ENCODE results near the gene DPH6. TPM values are rescaled to one million over a fixed set of nuclear protein-coding genes. Genes with fewer than 3 reads are reported as not detected.
A peak's percentile ranks its signal among the peaks of the same experiment; 100 is the strongest.
"Not testable (repeated sequence)": the region's sequence is repeated elsewhere in the genome, so short reads cannot be mapped to it uniquely, and the experiment has no call there.

DPH6 gene
- polyA plus RNA-seq, 1 experiment, result 9.9 TPM

DNA sequence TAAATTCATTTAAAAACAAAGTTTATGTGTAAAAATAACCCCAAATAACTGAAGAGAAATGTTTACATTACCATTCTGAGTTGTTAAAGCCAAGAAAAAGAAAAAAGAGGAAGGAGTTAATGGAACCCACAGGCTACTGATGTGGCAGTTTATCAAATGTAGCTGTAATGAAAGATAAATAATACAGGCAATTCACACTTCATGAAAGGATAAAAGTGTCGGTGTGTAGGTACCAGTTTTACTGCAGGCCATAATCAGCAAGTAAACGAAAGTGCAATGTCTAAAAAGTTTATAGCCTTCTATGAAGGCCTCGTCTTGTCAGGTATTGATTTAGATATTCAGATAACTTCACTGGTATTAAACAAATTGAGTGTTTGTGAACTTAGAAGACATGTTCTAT, 164.6 kb downstream of the DPH6 start:
- H3K4me3 ChIP-seq (ENCODE audit: low read depth, low read length), result no peak overlapping the region
- TF ChIP-seq, protein P1, sequence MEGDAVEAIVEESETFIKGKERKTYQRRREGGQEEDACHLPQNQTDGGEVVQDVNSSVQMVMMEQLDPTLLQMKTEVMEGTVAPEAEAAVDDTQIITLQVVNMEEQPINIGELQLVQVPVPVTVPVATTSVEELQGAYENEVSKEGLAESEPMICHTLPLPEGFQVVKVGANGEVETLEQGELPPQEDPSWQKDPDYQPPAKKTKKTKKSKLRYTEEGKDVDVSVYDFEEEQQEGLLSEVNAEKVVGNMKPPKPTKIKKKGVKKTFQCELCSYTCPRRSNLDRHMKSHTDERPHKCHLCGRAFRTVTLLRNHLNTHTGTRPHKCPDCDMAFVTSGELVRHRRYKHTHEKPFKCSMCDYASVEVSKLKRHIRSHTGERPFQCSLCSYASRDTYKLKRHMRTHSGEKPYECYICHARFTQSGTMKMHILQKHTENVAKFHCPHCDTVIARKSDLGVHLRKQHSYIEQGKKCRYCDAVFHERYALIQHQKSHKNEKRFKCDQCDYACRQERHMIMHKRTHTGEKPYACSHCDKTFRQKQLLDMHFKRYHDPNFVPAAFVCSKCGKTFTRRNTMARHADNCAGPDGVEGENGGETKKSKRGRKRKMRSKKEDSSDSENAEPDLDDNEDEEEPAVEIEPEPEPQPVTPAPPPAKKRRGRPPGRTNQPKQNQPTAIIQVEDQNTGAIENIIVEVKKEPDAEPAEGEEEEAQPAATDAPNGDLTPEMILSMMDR (IDR thresholded peaks at IDR 0.05; ENCODE audit: insufficient read depth, low read depth, low read length), result no peak
- ChIA-PET CTCF (no interaction called here), POLR2A (no interaction called here)
- no peaks in the 10 kb centered on the region for H3K36me3 ChIP-seq (ENCODE audit: control insufficient read depth, insufficient read depth, low read length)
- no peaks in the 10 kb centered on the region for H3K27me3 ChIP-seq (ENCODE audit: control insufficient read depth, insufficient read depth, low read length)
- no peak for DNase-seq (ENCODE audit: low read depth)

DNA sequence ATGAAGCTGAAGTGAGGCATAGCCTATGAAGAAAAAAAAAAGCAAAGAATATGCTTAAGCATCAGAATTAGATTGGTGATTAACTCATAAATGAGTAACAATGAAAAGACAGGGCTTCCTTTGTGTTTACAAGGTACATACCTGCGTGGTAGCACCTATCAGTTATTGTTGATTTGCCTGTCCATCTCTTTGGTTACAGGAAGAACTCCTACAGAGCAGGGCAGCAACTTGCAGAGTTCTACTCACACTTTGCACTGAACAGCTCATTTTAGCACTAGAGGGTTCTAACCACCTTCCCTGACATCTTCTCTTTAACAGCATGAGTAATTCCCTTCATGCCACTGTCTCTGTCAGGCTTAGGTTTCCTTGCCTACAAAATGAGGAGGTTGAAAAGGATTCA, 166.0 kb downstream of the DPH6 start:
- Histone ChIP-seq H3K36me3 (ENCODE audit: control insufficient read depth, insufficient read depth, low read length) (no peaks in the 10 kb centered on the region), H3K27me3 (ENCODE audit: control insufficient read depth, insufficient read depth, low read length) (no peaks in the 10 kb centered on the region), H3K4me3 (ENCODE audit: low read depth, low read length) (no peak overlapping the region)
- ChIA-PET CTCF (no interaction called here), POLR2A (no interaction called here)
- TF ChIP-seq, protein P1 (IDR thresholded peaks at IDR 0.05; ENCODE audit: insufficient read depth, low read depth, low read length), result no peak
- no peak for DNase-seq (ENCODE audit: low read depth)

DNA sequence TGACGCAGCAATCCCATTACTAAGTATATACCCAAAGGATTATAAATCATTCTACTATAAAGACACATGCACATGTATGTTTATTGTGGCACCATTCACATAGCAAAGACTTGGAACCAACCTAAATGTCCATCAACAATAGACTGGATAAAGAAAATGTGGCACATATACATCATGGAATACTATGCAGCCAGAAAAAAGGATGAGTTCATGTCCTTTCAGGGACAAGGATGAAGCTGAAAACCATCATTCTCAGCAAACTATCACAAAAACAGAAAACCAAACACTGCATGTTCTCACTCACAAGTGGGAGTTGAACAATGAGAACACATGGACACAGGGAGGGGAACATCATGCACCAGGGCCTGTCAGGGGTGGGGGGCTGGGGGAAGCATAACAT, 167.5 kb downstream of the DPH6 start:
- CTCF ChIA-PET; H3K4me3 ChIP-seq (ENCODE audit: low read depth, low read length); H3K36me3 ChIP-seq (ENCODE audit: control insufficient read depth, insufficient read depth, low read length); H3K27me3 ChIP-seq (ENCODE audit: control insufficient read depth, insufficient read depth, low read length); DNase-seq (ENCODE audit: low read depth); POLR2A ChIA-PET: not testable (repeated sequence)

DNA sequence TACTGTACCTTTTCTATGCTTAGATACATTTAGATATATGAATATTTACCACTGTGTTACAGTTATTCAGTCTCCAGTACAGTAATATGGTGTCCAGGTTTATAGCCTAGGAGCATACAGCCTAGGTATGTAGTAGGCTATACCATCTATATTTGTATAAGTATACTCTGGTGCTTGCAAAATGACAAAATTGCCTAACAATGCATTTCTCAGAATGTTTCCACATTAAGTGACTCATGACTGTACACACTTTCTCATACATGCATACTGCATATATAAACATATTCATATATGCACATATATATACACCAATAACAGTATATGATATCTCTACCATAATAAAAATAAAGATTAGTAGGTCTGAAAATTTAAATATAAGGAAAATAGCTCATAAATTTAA, 169.3 kb downstream of the DPH6 start:
- TF ChIP-seq, protein P1 (IDR thresholded peaks at IDR 0.05; ENCODE audit: insufficient read depth, low read depth, low read length), result no peak
- ChIA-PET CTCF (no interaction called here), POLR2A (no interaction called here)
- H3K4me3 ChIP-seq (ENCODE audit: low read depth, low read length), result no peak overlapping the region
- H3K36me3 ChIP-seq (ENCODE audit: control insufficient read depth, insufficient read depth, low read length), result no peaks in the 10 kb centered on the region
- no peaks in the 10 kb centered on the region for H3K27me3 ChIP-seq (ENCODE audit: control insufficient read depth, insufficient read depth, low read length)
- DNase-seq (ENCODE audit: low read depth), result no peak

DNA sequence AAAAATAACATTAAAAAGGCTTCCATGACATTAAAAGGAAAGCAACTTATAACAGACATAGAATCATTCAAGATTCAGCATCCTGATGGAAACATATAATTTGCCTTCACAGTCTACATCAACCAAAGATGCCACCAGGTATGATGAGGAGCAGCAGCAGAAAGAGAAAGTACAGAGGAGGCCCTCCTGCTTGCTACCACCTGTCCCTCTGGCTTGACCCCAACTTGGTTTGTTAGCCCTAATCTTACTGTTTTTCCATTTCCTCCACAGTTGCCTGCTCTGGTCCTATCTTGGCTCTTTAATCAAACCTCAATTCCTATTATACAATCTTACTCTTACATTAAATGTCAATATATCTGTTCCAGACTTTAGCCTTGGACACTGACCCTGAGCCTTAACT, 171.3 kb downstream of the DPH6 start:
- POLR2A ChIA-PET, result no interaction called here
- Histone ChIP-seq H3K4me3 (ENCODE audit: low read depth, low read length) (no peak overlapping the region), H3K36me3 (ENCODE audit: control insufficient read depth, insufficient read depth, low read length) (no peaks in the 10 kb centered on the region), H3K27me3 (ENCODE audit: control insufficient read depth, insufficient read depth, low read length) (no peaks in the 10 kb centered on the region)
- TF ChIP-seq, protein P1 (IDR thresholded peaks at IDR 0.05; ENCODE audit: insufficient read depth, low read depth, low read length), result no peak
- CTCF ChIA-PET, result no interaction called here
- DNase-seq (ENCODE audit: low read depth), result no peak

DNA sequence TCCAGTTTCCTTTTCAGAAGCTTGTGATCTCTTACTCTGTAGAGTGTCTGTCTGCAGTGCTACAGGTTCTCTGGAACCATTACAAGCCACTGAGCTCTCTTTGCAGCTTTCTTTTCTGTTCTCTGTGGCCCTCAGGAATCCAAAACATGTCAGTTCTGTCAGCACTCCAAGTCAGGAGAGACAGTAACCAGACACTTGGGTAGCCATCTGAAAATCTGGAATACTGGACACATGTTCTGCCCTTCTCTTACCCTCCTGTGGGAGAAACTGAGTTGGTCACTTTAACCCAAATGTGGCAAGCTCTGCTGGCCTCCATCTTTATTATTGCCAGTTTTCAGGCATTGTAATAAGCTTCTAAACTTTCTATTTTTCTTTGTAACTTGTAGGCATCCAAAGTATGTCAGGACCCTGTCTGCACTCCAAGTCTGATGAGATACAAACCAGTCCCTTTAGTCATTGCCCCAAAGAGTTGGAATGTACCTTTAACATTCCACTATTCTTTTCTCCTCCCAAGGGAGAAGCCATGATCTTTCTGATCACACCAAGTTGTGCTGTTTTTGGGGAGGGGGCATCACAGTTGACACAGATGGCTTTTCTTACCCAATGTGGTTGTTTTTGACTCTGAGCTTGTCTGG, 183.7 kb downstream of the DPH6 start:
- CTCF ChIA-PET, result interaction anchor here (0.9 to 1.0 kb wide), 4 partner anchors 21 to 82 kb away, joined by 3 to 4 read pairs (median 3); no protein-coding TSS in a partner anchor
- TF ChIP-seq, protein P1 (IDR thresholded peaks at IDR 0.05; ENCODE audit: insufficient read depth, low read depth, low read length), result no peak

More for the DNA sequence above, 183.7 kb downstream of the DPH6 start:
- Histone ChIP-seq H3K4me3 (ENCODE audit: low read depth, low read length) (no peak overlapping the region), H3K27me3 (ENCODE audit: control insufficient read depth, insufficient read depth, low read length) (no peaks in the 10 kb centered on the region), H3K36me3 (ENCODE audit: control insufficient read depth, insufficient read depth, low read length) (no peaks in the 10 kb centered on the region)
- POLR2A ChIA-PET, result interaction anchor here (0.5 to 0.8 kb wide), 4 partner anchors 53 to 153 kb away, joined by 3 to 4 read pairs (median 3); no protein-coding TSS in a partner anchor
- peak; percentile 51 for DNase-seq (ENCODE audit: low read depth)
